ENCODE results near the gene CHGA. TPM values are rescaled to one million over a fixed set of nuclear protein-coding genes. Genes with fewer than 3 reads are reported as not detected.

Gene CHGA
- total RNA-seq, 1 donor from 2014 or later, result 663 TPM

DNA sequence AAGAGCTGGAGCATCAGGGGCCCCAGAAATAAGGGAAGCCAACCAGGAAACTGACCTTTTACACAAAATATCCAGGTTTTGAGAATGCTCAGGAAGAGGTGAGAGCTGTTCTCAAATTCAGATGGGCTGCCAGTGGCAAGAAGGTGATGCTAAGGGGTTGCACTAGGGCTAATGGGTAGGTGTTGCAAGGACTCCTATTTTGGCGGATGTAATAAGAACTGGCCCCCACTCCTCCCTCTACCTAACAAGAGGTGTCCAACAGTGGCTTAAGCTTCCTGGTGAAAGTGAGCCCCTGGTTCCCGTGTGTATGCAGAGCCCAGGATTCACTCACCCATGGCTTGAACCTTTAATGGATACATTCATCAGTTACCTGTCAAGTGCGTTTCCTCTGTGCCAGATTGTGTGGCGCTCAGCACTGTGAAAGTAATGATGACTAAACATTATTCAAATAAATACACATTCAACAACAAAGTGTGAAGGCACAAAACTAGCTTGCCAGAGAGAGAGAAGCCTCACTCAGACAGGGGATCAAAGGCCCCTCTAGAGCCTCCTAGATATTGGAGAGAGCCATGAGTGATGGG, 705 bp upstream of the CHGA start:
- H3K27ac Mint-ChIP-seq (ENCODE audit: unreplicated experiment), result peak overlapping the region; percentile 82
- TF ChIP-seq, protein P1, sequence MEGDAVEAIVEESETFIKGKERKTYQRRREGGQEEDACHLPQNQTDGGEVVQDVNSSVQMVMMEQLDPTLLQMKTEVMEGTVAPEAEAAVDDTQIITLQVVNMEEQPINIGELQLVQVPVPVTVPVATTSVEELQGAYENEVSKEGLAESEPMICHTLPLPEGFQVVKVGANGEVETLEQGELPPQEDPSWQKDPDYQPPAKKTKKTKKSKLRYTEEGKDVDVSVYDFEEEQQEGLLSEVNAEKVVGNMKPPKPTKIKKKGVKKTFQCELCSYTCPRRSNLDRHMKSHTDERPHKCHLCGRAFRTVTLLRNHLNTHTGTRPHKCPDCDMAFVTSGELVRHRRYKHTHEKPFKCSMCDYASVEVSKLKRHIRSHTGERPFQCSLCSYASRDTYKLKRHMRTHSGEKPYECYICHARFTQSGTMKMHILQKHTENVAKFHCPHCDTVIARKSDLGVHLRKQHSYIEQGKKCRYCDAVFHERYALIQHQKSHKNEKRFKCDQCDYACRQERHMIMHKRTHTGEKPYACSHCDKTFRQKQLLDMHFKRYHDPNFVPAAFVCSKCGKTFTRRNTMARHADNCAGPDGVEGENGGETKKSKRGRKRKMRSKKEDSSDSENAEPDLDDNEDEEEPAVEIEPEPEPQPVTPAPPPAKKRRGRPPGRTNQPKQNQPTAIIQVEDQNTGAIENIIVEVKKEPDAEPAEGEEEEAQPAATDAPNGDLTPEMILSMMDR (IDR thresholded peaks at IDR 0.05; ENCODE audit: partially characterized antibody, unreplicated experiment), result no peak
- peaks cover 23% of the 10 kb centered on the region for H3K9me3 Mint-ChIP-seq (ENCODE audit: unreplicated experiment)
- H3K4me1 Mint-ChIP-seq (ENCODE audit: low read depth, unreplicated experiment), result peaks cover 31% of the 10 kb centered on the region
- no peak for DNase-seq
- no peaks in the 10 kb centered on the region for H3K36me3 Mint-ChIP-seq (ENCODE audit: unreplicated experiment)
- H3K27me3 Mint-ChIP-seq (ENCODE audit: unreplicated experiment), result peaks cover 20% of the 10 kb centered on the region
- H3K4me3 Mint-ChIP-seq (ENCODE audit: unreplicated experiment), result peak overlapping the region; percentile 89

DNA sequence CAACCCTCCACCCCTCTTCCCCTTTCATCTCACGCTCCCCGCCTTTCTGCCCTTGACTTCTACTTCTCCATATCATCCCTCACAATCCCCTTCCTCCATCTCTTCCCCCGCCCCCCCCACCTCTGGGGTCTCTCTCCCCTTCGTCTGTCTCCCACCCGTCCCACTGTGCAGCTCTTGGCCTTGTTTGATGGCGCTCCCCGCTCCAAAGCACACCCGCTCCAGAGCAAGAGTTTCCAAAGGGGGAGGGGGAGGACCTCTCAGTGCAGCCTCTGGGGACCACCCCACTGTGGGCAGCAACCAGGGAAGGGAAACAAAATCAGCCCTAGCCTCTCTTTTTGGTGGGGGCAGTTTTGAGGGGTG, 774 bp downstream of the CHGA start:
- Mint-ChIP-seq H3K27ac (ENCODE audit: unreplicated experiment) (peak overlapping the region; percentile 55), H3K27me3 (ENCODE audit: unreplicated experiment) (peaks cover 20% of the 10 kb centered on the region), H3K4me1 (ENCODE audit: low read depth, unreplicated experiment) (peaks cover 28% of the 10 kb centered on the region), H3K4me3 (ENCODE audit: unreplicated experiment) (peak overlapping the region; percentile 84), H3K9me3 (ENCODE audit: unreplicated experiment) (peaks cover 16% of the 10 kb centered on the region), H3K36me3 (ENCODE audit: unreplicated experiment) (no peaks in the 10 kb centered on the region)
- peak; percentile 31 for DNase-seq
- TF ChIP-seq, protein P1 (IDR thresholded peaks at IDR 0.05; ENCODE audit: partially characterized antibody, unreplicated experiment), result no peak

DNA sequence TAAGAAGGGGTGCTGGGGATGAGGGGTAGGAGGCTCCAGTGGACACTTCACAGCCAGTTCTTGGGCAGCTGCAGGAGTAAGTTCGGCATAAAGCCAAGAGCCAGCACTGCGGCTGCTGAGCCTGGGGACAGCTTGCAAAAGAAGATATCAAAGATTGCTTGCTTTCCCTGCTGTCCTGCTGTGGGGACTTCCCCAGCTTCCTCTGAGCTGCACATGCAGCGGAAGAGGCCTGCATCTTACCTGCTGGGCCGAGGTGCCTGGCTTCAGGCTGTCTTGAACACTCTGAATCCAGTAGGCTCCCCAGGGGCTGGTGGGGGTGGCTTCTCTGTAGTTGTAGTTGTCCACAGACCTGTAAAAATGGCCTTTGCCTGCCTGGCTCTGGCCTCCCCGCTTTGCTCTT, 1.3 kb downstream of the CHGA start:
- H3K9me3 Mint-ChIP-seq (ENCODE audit: unreplicated experiment), result peaks cover 16% of the 10 kb centered on the region
- DNase-seq, result peak; percentile 31
- peak overlapping the region; percentile 84 for H3K4me3 Mint-ChIP-seq (ENCODE audit: unreplicated experiment)
- H3K4me1 Mint-ChIP-seq (ENCODE audit: low read depth, unreplicated experiment), result peaks cover 27% of the 10 kb centered on the region
- TF ChIP-seq, protein P1 (IDR thresholded peaks at IDR 0.05; ENCODE audit: partially characterized antibody, unreplicated experiment), result no peak
- H3K27ac Mint-ChIP-seq (ENCODE audit: unreplicated experiment), result peak overlapping the region; percentile 70
- H3K36me3 Mint-ChIP-seq (ENCODE audit: unreplicated experiment), result no peaks in the 10 kb centered on the region
- H3K27me3 Mint-ChIP-seq (ENCODE audit: unreplicated experiment), result peaks cover 20% of the 10 kb centered on the region

DNA sequence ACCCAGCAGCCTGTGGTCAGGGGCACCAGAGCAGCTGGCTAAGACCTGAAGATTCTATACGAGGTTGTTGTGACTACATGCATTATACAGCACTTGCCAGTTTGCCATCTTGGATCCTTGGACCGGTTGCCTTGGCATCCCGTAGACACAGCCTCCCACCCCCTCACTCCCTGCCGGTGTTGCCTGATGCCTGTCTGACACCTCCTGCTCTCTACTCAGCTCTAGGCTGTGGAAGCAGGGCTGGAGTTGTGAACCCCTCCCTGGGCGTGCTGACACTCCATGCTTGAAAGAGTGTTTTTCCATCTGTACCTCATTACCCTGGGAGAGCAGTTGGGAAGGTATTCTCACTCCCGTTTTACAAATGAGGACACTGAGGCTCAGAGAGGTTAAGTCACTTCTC, 2.5 kb downstream of the CHGA start:
- peaks cover 19% of the 10 kb centered on the region for H3K4me1 Mint-ChIP-seq (ENCODE audit: low read depth, unreplicated experiment)
- TF ChIP-seq, protein P1 (IDR thresholded peaks at IDR 0.05; ENCODE audit: partially characterized antibody, unreplicated experiment), result no peak
- H3K4me3 Mint-ChIP-seq (ENCODE audit: unreplicated experiment), result peak overlapping the region; percentile 84
- peaks cover 9% of the 10 kb centered on the region for H3K9me3 Mint-ChIP-seq (ENCODE audit: unreplicated experiment)
- peaks cover 19% of the 10 kb centered on the region for H3K27me3 Mint-ChIP-seq (ENCODE audit: unreplicated experiment)
- DNase-seq, result no peak
- H3K36me3 Mint-ChIP-seq (ENCODE audit: unreplicated experiment), result no peaks in the 10 kb centered on the region
- H3K27ac Mint-ChIP-seq (ENCODE audit: unreplicated experiment), result peak overlapping the region; percentile 24

DNA sequence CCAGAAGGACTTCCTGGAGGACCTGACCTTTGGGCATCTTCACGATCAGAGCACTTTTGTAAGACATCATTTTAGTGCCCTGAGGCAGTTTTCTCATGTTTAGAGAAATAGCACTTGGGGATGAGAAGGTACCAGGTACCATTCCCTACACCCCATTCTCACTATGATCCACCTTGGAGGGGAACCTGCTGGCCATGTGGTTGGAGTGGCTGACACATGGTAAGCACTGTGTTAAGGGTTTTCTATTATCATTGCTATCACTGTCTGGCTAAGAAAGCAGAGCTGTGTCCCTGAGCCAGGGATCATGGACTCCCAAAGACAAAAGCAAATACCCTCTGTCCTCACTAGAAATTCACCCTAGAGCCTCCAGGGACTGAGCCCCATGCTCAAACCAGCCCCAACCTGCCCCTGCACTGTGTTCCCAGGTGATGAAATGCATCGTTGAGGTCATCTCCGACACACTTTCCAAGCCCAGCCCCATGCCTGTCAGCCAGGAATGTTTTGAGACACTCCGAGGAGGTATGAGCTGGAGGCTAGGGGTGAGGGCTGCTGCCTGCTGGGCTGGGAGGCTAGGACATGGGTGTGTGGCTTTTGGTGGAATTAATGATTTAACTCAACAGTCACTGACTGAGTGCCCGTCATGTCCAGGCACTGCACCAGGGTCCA, 3.4 kb downstream of the CHGA start:
- H3K27ac Mint-ChIP-seq (ENCODE audit: unreplicated experiment), result no peak overlapping the region
- H3K4me1 Mint-ChIP-seq (ENCODE audit: low read depth, unreplicated experiment), result peaks cover 14% of the 10 kb centered on the region
- TF ChIP-seq, protein P1 (IDR thresholded peaks at IDR 0.05; ENCODE audit: partially characterized antibody, unreplicated experiment), result no peak
- H3K9me3 Mint-ChIP-seq (ENCODE audit: unreplicated experiment), result peaks cover 11% of the 10 kb centered on the region
- peaks cover 19% of the 10 kb centered on the region for H3K27me3 Mint-ChIP-seq (ENCODE audit: unreplicated experiment)
- peak overlapping the region; percentile 84 for H3K4me3 Mint-ChIP-seq (ENCODE audit: unreplicated experiment)
- no peak for DNase-seq
- no peaks in the 10 kb centered on the region for H3K36me3 Mint-ChIP-seq (ENCODE audit: unreplicated experiment)
